Heart right ventricle (tissue), 16 donors: ENCODE results near the gene CSNK2B. TPM values are rescaled to one million over a fixed set of nuclear protein-coding genes. Genes with fewer than 3 reads are reported as not detected.
"Not testable (repeated sequence)": the region's sequence is repeated elsewhere in the genome, so short reads cannot be mapped to it uniquely, and the experiment has no call there.

Experiments
- ATAC-seq, 8 donors: fragments of 200-7000 bp; cut with Tn5 transposase; one replicate each; pipeline ENCODE4 v1.9.1; 2020; ENCODE audit warnings: mild to moderate bottlenecking in 8 of 8, moderate library complexity in 8 of 8, moderate number of reproducible peaks in 1 of 8
- DNase-seq, 2 donors: peaks; one replicate each; pipeline ENCODE4 v3.0.0-alpha.2; 2020
- H3K27ac ChIP-seq, 10 donors: fragments of 200-600 bp; sonication (generic) in 2 of 10; one replicate each; pipeline versions ENCODE4 v1.5.0 to v1.8.0; 2020 to 2022; ENCODE audit warnings: mild to moderate bottlenecking in 3 of 10
- H3K27me3 ChIP-seq, 7 donors: fragments of 200-600 bp; one replicate each; pipeline ENCODE4 v1.8.0; 2021 to 2022; ENCODE audit warnings: mild to moderate bottlenecking in 2 of 7
- H3K36me3 ChIP-seq, 9 donors: fragments of 200-600 bp; sonication (generic) in 1 of 9; one replicate each; pipeline versions ENCODE4 v1.5.0 to v1.8.0; 2020 to 2022; ENCODE audit warnings: mild to moderate bottlenecking in 2 of 9
- H3K4me1 ChIP-seq, 9 donors: fragments of 200-600 bp; sonication (generic) in 1 of 9; one replicate each; pipeline versions ENCODE4 v1.5.0 to v1.8.0; 2020 to 2022; ENCODE audit warnings: mild to moderate bottlenecking in 4 of 9
- H3K4me3 ChIP-seq, 10 donors: fragments of 200-600 bp; sonication (generic) in 2 of 10; one replicate each; pipeline versions ENCODE4 v1.5.0 to v1.8.0; 2020 to 2022; ENCODE audit warnings: mild to moderate bottlenecking in 7 of 10, moderate library complexity in 2 of 10
- H3K9me3 ChIP-seq, 11 donors: fragments of 200-600 bp in 10 of 11; sonication (generic) in 2 of 11; one replicate each; pipeline versions ENCODE4 v1.5.0 to v1.8.0; 2013 to 2022; ENCODE audit warnings: mild to moderate bottlenecking in 2 of 11, control low read depth in 1 of 11, moderate library complexity in 1 of 11
- WGBS, 2 donors: extraction: QIAGEN DNeasy Blood & Tissue Kit; methylation state at CpG; one replicate each; pipeline ENCODE4 v1.1.7; 2013; ENCODE audit warnings: inconsistent platforms in 1 of 2; 5-methylcytosine and 5-hydroxymethylcytosine counted together
- intact Hi-C, 10 donors: fragments of 100-400 bp; cut with DNase I; formaldehyde crosslinking; loops; one replicate each; pipeline versions ENCODE4 v1.11.1 to v1.14.2; 2022
- polyA plus RNA-seq, 2 donors: library from polyadenylated mRNA; stranded (reverse); fragments of 200-250 nt; gene quantifications; one replicate each; pipeline ENCODE4 v1.2.3, GENCODE V29; 2013
- total RNA-seq, 10 donors: library from RNA; stranded (reverse); fragmentation: NEBNext Ultra II Directional in 3 of 10; extraction: Animal tissue kit (Norgen Biotek cat#: 25700) in 3 of 10; gene quantifications; one replicate each; pipeline versions ENCODE4 v1.2.1 to v1.2.4, GENCODE V29; 2021 to 2023
- TF ChIP-seq, protein P1 (sequence below), 9 donors: fragments of 200-600 bp; sonication (generic) in 2 of 9; IDR thresholded peaks; one replicate each; pipeline versions ENCODE4 v1.5.0 to v1.8.0; 2021 to 2022; ENCODE audit warnings: antibody characterized with exemption in 9 of 9, mild to moderate bottlenecking in 5 of 9, moderate library complexity in 1 of 9
- donor health status: Arrhythmogenic right ventricular cardiomyopathy.
- donor health status: ischemic (EF 13 %, LVEDD 7.1; RV severe dilation, severe dysfunction).
- donor health status: healthy with polysubstance abuse.
- donor health status: DM: no; HTN: yes; CAD: no.
- donor health status: DM: no; HTN: no; CAD: no.
- donor health status: ischemic (EF 25% LVEDD 6.9; RV normal size, moderate dysfunction).
- donor health status: ischemic (EF 25% LVEDD 5.7; RV mildly dilated, moderate dysfunction).
- donor health status: healthy.
- donor health status: DM: yes; HTN: yes; CAD: no.
- donor health status: Ischemic cardiomyopathy.
- donor health status: ischemic (EF 35%, LVEDD 5.7; RV mildly dilated, moderate dysfunction).
- donor health status: nonischemic (EF 11% LVEDD 7.7; RV severe dilation, severe dysfunction).
- donor health status: DM: yes; HTN: yes; CAD: no.
- donor health status: PGD.
- donor health status: ischemic (EF 29% LVEDD 5.4; RV normal size, mild dysfunction).
- donor health status: nonischemic (EF 23%, LVEDD 6.1; RV moderate dilation, normal function).

Gene CSNK2B
- total and polyA plus RNA-seq, 12 donors = 101 to 199 (median 115) TPM

DNA sequence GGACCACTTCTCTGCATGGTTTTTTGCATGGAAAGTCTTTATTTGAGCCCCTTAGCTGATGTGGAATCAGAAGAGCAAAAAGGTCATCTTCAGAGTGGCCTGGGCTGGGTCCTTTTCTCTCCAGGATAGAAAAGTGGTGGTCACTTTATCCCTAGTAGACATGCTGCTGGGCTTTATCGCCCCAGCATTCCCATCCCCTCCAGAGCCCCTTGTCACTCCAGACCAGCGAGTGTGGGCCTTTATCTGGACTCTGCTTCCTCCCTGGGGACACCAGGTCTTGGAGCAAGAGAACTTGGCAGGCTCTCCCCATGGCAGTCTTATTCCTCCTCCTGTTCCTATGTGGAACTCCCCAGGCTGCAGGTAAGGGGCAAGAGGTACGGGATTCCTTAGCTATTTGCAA is 40.7 kb downstream of the CSNK2B start, which contains the start of gene LY6G6F:
TSS of gene LY6G6F (plus strand) at position 268 of the 400 bp plus-strand sequence. CDS start at position 309, 41 bp downstream.
- DNase-seq = no peak
- TF ChIP-seq, protein P1, sequence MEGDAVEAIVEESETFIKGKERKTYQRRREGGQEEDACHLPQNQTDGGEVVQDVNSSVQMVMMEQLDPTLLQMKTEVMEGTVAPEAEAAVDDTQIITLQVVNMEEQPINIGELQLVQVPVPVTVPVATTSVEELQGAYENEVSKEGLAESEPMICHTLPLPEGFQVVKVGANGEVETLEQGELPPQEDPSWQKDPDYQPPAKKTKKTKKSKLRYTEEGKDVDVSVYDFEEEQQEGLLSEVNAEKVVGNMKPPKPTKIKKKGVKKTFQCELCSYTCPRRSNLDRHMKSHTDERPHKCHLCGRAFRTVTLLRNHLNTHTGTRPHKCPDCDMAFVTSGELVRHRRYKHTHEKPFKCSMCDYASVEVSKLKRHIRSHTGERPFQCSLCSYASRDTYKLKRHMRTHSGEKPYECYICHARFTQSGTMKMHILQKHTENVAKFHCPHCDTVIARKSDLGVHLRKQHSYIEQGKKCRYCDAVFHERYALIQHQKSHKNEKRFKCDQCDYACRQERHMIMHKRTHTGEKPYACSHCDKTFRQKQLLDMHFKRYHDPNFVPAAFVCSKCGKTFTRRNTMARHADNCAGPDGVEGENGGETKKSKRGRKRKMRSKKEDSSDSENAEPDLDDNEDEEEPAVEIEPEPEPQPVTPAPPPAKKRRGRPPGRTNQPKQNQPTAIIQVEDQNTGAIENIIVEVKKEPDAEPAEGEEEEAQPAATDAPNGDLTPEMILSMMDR (IDR thresholded peaks at IDR 0.05) = no peak

GRCh38 chr6:31707701-31708100 is 41.8 kb downstream of the CSNK2B start:
- no peaks in the 10 kb centered on the region for H3K36me3 ChIP-seq
- 89 to 91% methylated on average over 10 of the region's 10 CpGs for WGBS, 2 donors
- H3K27ac ChIP-seq = no peak overlapping the region
- DNase-seq (no peak), ATAC-seq (no peak)
- peaks cover 0 to 5% (median 0%) of the 10 kb centered on the region in 7 donors for H3K27me3 ChIP-seq
- H3K4me3 ChIP-seq = no peak overlapping the region
- TF ChIP-seq, protein P1 (IDR thresholded peaks at IDR 0.05) = no peak
- H3K4me1 ChIP-seq = peaks cover 0 to 16% (median 5%) of the 10 kb centered on the region in 9 donors
- intact Hi-C loops = no loop called here
- H3K9me3 ChIP-seq = no peaks in the 10 kb centered on the region

More for the DNA sequence above, 40.7 kb downstream of the CSNK2B start, which contains the start of gene LY6G6F:
- Histone ChIP-seq H3K27ac (no peak within 1 kb of the TSS), H3K36me3 (no peaks in the 10 kb centered on the region), H3K4me1 (peaks cover 7 to 23% (median 12%) of the 10 kb centered on the region in 9 donors), H3K27me3 (peaks cover 0 to 5% (median 0%) of the 10 kb centered on the region in 7 donors), H3K9me3 (no peaks in the 10 kb centered on the region), H3K4me3 (no peak within 1 kb of the TSS)
- 25 to 36% methylated on average over 3 of the region's 3 CpGs for WGBS, 2 donors
- intact Hi-C loops = no loop called here
- ATAC-seq = no peak

GRCh38 chr6:31708224-31708623 is 42.3 kb downstream of the CSNK2B start:
- intact Hi-C loops = no loop called here
- peaks cover 0 to 16% (median 5%) of the 10 kb centered on the region in 9 donors for H3K4me1 ChIP-seq
- H3K9me3 ChIP-seq = no peaks in the 10 kb centered on the region
- TF ChIP-seq, protein P1 (IDR thresholded peaks at IDR 0.05) = no peak
- ATAC-seq (no peak), DNase-seq (no peak)
- H3K27ac ChIP-seq = no peak overlapping the region
- peaks cover 0 to 5% (median 0%) of the 10 kb centered on the region in 7 donors for H3K27me3 ChIP-seq
- no peaks in the 10 kb centered on the region for H3K36me3 ChIP-seq
- H3K4me3 ChIP-seq = no peak overlapping the region
- 94 to 99% methylated on average over 3 of the region's 3 CpGs for WGBS, 2 donors

DNA sequence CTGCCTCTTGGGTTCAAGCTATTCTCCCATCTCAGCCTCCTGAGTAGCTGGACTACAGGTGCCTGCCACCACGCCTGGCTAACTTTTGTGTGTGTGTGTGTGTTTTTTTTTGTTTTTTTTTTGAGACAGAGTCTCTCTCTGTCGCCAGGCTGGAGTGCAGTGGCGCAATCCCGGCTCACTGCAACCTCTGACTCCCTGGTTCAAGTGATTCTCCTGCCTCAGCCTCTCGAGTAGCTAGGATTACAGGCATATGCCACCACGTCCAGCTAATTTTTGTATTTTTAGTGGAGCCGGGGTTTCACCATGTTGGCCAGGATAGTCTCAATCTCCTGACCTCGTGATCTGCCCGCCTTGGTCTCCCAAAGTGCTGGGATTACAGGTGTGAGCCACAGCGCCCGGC is 43.3 kb downstream of the CSNK2B start:
- H3K27me3 ChIP-seq, H3K9me3 ChIP-seq, DNase-seq, H3K4me3 ChIP-seq, ATAC-seq, intact Hi-C loops, H3K27ac ChIP-seq, H3K36me3 ChIP-seq, H3K4me1 ChIP-seq: not testable (repeated sequence)
- 91 to 94% methylated on average over 11 of the region's 11 CpGs for WGBS, 2 donors

GRCh38 chr6:31710523-31711219 is 44.8 kb downstream of the CSNK2B start:
- H3K27me3 ChIP-seq = peaks cover 0 to 5% (median 0%) of the 10 kb centered on the region in 7 donors
- TF ChIP-seq, protein P1 (IDR thresholded peaks at IDR 0.05) = no peak
- H3K36me3 ChIP-seq = no peaks in the 10 kb centered on the region
- ATAC-seq (no peak), DNase-seq (no peak)
- intact Hi-C loops = no loop called here
- no peak overlapping the region for H3K27ac ChIP-seq
- H3K9me3 ChIP-seq = no peaks in the 10 kb centered on the region
- peaks cover 0 to 10% (median 0%) of the 10 kb centered on the region in 9 donors for H3K4me1 ChIP-seq
- WGBS, 2 donors = 54 to 56% methylated on average over 5 of the region's 5 CpGs
- H3K4me3 ChIP-seq = no peak overlapping the region
